OCI-M2 (cell line): ENCODE measurements around the gene APOE.
"Not testable (repeated sequence)": the region's sequence is repeated elsewhere in the genome, so short reads cannot be mapped to it uniquely, and the experiment has no call there.

ENCODE experiments used
- DNase-seq: peaks from one replicate; lab custom pipeline; 2025; ENCODE audit not compliant: unreplicated experiment; lab: John Stamatoyannopoulos, UW

APOE gene

GRCh38 chr19:44908074-44908835, 2.7 kb downstream of the APOE start:
- DNase-seq, result no peak

DNA sequence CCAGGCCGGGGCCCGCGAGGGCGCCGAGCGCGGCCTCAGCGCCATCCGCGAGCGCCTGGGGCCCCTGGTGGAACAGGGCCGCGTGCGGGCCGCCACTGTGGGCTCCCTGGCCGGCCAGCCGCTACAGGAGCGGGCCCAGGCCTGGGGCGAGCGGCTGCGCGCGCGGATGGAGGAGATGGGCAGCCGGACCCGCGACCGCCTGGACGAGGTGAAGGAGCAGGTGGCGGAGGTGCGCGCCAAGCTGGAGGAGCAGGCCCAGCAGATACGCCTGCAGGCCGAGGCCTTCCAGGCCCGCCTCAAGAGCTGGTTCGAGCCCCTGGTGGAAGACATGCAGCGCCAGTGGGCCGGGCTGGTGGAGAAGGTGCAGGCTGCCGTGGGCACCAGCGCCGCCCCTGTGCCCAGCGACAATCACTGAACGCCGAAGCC, 3.3 kb downstream of the APOE start:
- DNase-seq, result no peak

DNA sequence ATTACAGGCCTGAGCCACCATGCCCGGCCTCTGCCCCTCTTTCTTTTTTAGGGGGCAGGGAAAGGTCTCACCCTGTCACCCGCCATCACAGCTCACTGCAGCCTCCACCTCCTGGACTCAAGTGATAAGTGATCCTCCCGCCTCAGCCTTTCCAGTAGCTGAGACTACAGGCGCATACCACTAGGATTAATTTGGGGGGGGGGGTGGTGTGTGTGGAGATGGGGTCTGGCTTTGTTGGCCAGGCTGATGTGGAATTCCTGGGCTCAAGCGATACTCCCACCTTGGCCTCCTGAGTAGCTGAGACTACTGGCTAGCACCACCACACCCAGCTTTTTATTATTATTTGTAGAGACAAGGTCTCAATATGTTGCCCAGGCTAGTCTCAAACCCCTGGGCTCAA, 4.2 kb downstream of the APOE start:
- DNase-seq, result no peak

GRCh38 chr19:44911896-44912295, 6.3 kb downstream of the APOE start:
- DNase-seq, result not testable (repeated sequence)

DNA sequence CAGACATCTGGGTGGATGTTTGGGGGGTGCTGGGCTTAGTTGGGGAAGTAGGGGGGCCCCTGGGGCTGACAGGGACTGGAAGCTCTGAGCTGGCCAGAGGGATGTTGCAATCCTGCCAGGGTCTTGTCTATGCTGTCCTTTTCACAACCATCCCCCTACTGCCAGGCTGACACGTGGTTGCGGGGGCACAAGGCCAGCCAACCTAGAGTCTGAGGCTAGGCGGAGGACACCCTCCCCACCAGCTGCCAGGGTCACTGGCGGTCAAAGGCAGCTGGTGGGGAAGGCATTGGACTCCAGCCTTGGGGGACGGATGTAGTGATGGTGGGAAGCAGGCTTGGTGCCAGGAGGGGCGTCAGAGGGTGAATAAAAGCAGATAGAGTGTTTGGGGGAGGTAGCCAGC, 7.3 kb downstream of the APOE start:
- DNase-seq, result no peak

GRCh38 chr19:44913512-44914432, 8.2 kb downstream of the APOE start:
- DNase-seq, result peak; percentile 75

DNA sequence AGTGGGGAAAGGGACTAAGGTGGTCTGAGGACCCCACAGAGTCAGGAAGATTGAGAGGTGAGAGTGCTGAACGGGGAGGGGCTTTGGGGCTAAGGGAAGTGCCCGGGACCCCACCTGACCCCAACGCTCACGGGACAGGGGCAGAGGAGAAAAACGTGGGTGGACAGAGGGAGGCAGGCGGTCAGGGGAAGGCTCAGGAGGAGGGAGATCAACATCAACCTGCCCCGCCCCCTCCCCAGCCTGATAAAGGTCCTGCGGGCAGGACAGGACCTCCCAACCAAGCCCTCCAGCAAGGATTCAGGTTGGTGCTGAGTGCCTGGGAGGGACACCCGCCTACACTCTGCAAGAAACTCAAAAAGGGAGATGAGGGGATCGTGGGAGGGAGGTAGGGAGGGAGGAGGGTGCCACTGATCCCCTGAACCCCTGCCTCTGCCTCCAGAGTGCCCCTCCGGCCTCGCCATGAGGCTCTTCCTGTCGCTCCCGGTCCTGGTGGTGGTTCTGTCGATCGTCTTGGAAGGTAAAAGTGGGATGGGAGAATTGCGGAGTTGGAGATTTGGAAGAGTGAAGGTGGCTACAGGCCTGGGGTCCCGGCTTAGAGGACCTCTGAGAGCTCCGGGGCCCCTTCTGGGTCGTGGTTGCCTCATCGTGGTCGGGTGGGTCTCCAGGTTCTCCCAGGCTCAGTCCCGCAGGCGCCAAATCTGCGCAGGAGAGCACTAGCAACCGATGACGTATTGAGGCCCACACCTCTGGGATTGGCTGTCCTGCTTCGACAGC, 9.0 kb downstream of the APOE start, which contains the start of gene APOC1:
APOC1 (plus strand) TSS at position 176 of the 774 bp plus-strand sequence; CDS start at position 460, 284 bp downstream.
- DNase-seq, result peak; percentile 74

- no peak for DNase-seq
Observed at GRCh38 chr19:44924243-44924725, 18.7 kb downstream of the APOE start.

- DNase-seq, result no peak
Observed at GRCh38 chr19:44925114-44925891, 19.7 kb downstream of the APOE start.

DNA sequence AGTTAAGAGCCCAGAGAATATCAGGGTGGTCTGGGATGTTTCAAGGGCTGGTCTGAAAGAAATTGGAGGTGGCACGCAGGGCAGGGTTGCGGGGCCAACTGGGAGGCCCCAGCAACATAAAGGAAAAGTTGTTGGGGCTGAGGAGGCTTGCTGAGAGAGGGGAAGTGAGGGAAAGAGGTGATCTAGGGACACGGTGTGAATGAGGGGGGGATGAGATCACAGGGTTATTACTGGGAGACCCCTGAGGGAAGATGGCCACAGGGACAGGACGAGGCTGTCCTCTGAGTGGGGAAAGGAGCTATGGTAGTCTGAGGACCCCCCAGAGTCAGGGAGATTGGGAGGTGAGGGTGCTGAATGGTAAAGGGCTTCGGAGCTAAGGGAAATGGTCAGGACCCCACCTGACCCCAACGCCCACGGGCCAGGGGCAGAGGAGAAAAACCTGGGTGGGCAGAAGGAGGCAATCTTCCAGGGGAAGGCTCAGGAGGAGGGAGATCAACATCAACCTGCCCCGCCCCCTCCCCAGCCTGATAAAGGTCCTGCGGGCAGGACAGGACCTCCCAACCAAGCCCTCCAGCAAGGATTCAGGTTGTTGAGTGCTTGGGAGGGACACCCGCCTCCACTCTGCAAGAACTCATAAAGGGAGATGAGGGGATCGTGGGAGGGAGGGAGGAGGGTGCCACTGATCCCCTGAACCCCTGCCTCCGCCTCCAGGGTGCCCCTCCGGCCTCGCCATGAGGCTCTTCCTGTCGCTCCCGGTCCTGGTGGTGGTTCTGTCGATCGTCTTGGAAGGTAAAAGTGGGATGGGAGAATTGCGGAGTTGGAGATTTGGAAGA, 20.9 kb downstream of the APOE start:
- not testable (repeated sequence) for DNase-seq

GRCh38 chr19:44927746-44928145, 22.1 kb downstream of the APOE start:
- no peak for DNase-seq

DNA sequence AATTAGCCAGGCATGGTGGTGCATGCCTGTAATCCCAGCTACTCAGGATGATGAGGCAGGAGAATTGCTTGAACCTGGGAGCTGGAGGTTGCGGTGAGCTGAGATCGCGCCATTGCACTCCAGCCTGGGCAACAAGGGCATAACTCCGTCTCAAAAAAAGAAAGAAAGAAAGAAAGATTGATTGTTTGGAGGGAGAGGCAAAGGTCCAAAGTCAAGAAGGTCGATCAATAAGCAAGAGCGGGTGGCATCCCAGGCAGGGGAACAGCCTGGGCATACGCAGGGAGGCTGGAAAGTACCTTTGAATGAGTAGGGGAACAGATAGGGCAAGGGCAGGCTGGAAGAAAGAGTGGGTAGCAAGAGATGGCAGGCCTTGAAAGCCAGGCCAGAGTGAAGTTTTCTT, 24.5 kb downstream of the APOE start:
- DNase-seq, result no peak

GRCh38 chr19:44931541-44931940, 25.9 kb downstream of the APOE start:
- no peak for DNase-seq

DNA sequence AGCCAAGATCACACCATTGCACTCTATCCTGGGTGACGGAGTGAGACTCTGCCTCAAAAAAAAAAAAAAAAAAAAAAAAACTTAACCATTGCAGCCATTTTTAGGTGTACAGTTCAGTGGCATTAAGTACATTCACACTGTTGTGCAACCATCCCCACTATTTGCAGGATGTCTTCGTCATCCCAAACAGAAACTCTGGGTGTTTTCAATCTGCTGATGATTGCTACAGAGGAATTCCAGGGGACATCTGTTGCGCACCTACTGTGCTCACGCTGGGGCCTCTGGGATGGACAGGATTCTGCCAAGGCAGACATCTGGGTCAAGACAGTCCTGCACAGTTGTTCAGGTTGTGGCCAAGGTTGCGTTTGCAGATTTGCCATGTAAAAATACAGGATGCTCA, 34.1 kb downstream of the APOE start:
- no peak for DNase-seq

DNA sequence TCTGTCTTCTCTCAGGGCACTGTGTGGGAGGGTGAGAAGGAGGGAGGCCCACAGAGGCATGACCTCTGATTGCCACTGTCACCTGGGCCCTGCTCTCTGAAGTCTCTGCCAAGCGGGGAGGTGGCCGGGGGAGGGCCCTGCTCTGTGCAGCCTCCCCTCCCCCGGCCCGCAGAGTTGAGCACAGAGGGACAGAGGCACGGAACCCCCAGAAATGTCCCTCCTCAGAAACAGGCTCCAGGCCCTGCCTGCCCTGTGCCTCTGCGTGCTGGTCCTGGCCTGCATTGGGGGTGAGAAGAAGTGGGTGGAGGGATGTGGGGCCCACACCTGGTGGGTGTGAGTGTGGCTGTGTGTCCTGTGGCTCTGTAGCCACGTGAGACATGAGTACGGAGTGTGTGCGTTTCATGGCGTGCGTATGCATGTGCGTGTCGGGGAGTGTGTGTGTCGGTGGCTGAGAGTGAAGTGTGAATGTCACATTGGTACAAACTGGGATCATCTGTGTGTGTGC, 36.5 kb downstream of the APOE start, which contains the start of gene APOC4:
APOC4 (plus strand) TSS at position 171 of the 505 bp plus-strand sequence; CDS start at position 212, 41 bp downstream.
- DNase-seq, result no peak

DNA sequence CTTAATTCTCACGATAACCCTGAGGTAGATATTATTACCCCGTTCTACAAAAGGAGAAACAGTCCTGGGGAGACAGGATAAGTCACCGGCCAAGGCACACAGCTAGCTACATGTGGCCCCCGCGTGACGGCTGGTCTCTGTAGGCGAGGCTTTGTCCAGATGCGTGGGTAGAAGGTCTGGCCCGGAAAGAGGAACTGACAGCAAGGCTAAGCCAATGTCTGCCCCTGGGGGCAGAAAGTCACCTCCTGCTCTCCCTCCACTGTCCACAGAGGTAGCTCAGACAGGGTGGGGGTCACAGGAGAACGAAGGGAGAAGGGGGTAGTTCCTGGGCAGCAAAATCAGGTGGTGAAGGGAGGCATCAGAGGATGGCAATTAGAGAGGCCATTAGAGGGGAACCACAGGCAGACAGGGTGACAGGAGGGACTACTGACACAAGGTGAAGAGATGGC, 38.2 kb downstream of the APOE start:
- peak; percentile 53 for DNase-seq

DNA sequence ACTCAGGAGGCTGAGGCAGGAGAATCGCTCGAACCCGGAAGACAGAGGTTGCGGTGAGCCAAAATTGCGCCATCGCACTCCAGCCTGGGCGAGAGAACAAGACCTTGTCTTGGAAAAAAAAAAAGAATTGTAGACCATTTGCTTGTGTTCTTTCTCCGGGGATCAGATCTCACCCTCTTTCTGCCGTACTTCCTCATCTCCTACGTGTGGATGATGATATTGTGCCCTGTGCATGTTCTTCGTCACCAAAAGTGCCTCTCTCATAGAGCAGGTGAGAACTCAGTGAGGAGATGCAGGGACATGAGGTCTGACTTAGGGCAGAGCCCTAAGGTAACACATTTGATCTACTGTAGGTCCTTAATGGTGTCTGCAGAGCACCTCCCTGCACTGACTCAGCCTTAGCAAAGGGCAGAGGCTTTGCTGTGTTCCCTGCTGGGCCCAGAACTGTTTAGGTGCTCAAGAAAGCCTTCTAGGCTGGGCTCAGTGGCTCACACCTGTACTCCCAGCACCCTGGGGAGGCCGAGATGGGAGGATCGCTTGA, 41.5 kb downstream of the APOE start:
- no peak for DNase-seq

GRCh38 chr19:44948237-44948636, 42.6 kb downstream of the APOE start:
- no peak for DNase-seq
